ENCODE measurements around the gene SH3PXD2A.

- no peak for TF ChIP-seq EP300 (IDR thresholded peaks at IDR 0.05; ENCODE audit: low read depth)
- no peak for TF ChIP-seq CTCF (IDR thresholded peaks at IDR 0.05)
- TF ChIP-seq POLR2AphosphoS5 (IDR thresholded peaks at IDR 0.05): no peak
Observed at GRCh38 chr10:103603382-103603781, 252.0 kb downstream of the SH3PXD2A start.
